ENCODE results near the gene CCDC197. TPM values are rescaled to one million over a fixed set of nuclear protein-coding genes. Genes with fewer than 3 reads are reported as not detected.

CCDC197 gene
- total RNA-seq, 1 experiment from 2014 or later: not detected

DNA sequence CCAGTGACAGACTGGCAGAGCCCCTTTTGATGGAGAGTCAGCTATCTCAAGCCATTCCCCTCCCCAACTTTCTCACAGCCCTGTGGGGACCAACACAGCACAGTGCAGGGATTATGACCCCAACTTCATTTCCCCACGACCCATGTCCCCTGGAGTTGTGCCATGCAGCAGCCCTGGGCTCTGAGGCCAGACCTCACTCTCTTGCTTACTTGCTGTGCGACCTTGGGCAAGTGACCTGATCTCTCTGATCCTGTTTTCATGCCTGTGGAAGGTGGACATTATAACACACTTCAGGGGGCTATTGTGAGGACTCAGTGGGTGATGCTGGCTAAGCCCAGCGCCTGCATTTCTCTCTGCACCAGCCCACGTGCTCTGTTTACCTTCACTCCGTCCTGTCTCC lies 43.1 kb downstream of the CCDC197 start:
- H3K4me2 ChIP-seq (ENCODE audit: low read depth, low read length, poor library complexity, severe bottlenecking): no peak overlapping the region
- no peaks in the 10 kb centered on the region for H3K36me3 ChIP-seq (ENCODE audit: insufficient read depth, low read length)
- no peaks in the 10 kb centered on the region for H3K9me3 ChIP-seq (ENCODE audit: low read length)
- no peak for DNase-seq
- H3K4me1 ChIP-seq (ENCODE audit: low read length): no peaks in the 10 kb centered on the region
- no peaks in the 10 kb centered on the region for H3K27me3 ChIP-seq (ENCODE audit: low read length)
- peaks cover 5% of the 10 kb centered on the region; the same call in 1 of the 2 replicates for H4K20me1 ChIP-seq (ENCODE audit: insufficient read depth, low read depth, low read length)
- H3K9me2 ChIP-seq (replicated peaks; ENCODE audit: insufficient read depth, low read length): no peaks in the 10 kb centered on the region
- H2AFZ ChIP-seq (ENCODE audit: low read length): no peak overlapping the region
- H3K4me3 ChIP-seq (ENCODE audit: low read length): no peak overlapping the region
- no peak overlapping the region for H3K27ac ChIP-seq (ENCODE audit: low read length)
- no peaks in the 10 kb centered on the region for H3K79me2 ChIP-seq (ENCODE audit: low read length)
- no peak overlapping the region for H3K9ac ChIP-seq (ENCODE audit: low read length)

DNA sequence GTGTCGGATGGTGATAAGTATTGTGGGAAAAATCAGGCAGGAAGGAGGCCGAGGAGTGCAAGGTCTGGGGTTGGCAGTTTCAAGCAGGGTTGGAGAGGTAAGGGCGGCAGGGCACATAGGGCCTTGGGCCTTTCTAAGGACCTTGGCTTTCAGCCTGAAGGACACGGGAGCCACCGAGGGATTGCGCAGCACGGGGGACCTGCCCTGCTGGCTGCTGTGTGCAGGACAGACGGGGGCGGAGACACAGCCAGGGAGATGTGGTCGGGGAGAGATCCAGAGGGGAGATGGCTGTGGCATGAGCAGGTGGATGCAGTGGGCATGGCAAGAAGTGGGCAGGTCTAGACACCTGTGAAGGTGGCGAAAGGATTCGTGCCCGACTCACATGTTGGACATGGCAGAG lies 43.7 kb downstream of the CCDC197 start:
- Histone ChIP-seq H3K4me3 (ENCODE audit: low read length) (no peak overlapping the region), H3K4me2 (ENCODE audit: low read depth, low read length, poor library complexity, severe bottlenecking) (no peak overlapping the region), H3K9me3 (ENCODE audit: low read length) (no peaks in the 10 kb centered on the region), H4K20me1 (ENCODE audit: insufficient read depth, low read depth, low read length) (peaks cover 5% of the 10 kb centered on the region; the same call in 1 of the 2 replicates), H3K79me2 (ENCODE audit: low read length) (no peaks in the 10 kb centered on the region), H3K36me3 (ENCODE audit: insufficient read depth, low read length) (peaks cover 4% of the 10 kb centered on the region; the same call in 1 of the 2 replicates), H3K27me3 (ENCODE audit: low read length) (no peaks in the 10 kb centered on the region), H3K9ac (ENCODE audit: low read length) (no peak overlapping the region), H3K4me1 (ENCODE audit: low read length) (no peaks in the 10 kb centered on the region), H3K27ac (ENCODE audit: low read length) (no peak overlapping the region), H3K9me2 (replicated peaks; ENCODE audit: insufficient read depth, low read length) (no peaks in the 10 kb centered on the region), H2AFZ (ENCODE audit: low read length) (no peak overlapping the region)
- no peak for DNase-seq

DNA sequence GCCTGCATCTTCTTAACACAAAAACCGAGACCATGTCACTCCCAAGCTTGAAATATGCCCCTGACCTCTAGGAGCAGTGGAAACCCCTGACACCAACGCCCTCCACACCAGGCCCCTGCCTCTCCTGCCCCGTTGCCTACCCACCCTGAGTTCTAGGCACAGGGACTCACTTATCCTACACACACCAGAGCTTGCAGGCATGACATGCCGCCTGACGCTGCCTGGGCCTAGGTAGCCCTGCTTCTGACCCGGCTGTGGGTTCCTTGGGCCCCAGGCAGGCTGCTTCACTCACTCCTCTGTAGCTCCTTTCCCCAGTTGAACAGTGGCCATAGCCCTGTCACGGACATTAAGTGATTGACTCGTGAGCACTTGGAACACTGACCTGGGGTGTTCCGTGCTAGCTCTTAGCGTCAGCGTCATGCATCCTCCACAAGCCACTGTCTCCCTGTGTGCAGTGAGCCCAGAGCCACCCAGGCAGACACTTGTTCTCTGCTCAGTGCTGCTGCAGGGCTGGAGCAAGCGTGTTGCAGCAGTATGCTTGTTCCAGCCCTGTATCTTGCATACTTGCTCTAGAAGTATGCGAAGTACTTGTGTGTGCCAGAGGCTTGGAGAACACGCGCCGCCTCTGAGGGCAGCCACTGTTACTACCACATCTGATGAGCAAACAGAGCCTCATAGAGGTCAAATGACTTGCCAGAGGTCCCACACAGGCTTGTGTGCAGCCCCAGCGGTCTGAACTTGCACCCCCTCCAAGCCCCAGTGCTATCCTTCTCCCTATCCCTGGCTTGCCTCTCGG lies 44.6 kb downstream of the CCDC197 start:
- H3K4me3 ChIP-seq (ENCODE audit: low read length): no peak overlapping the region
- H3K27ac ChIP-seq (ENCODE audit: low read length): no peak overlapping the region
- DNase-seq: no peak
- no peaks in the 10 kb centered on the region for H3K27me3 ChIP-seq (ENCODE audit: low read length)
- no peaks in the 10 kb centered on the region for H3K9me2 ChIP-seq (replicated peaks; ENCODE audit: insufficient read depth, low read length)
- no peak overlapping the region for H3K4me2 ChIP-seq (ENCODE audit: low read depth, low read length, poor library complexity, severe bottlenecking)
- H4K20me1 ChIP-seq (ENCODE audit: insufficient read depth, low read depth, low read length): peaks cover 5% of the 10 kb centered on the region; the same call in 1 of the 2 replicates
- no peak overlapping the region for H3K9ac ChIP-seq (ENCODE audit: low read length)
- H3K79me2 ChIP-seq (ENCODE audit: low read length): no peaks in the 10 kb centered on the region
- no peaks in the 10 kb centered on the region for H3K4me1 ChIP-seq (ENCODE audit: low read length)
- peaks cover 4% of the 10 kb centered on the region; the same call in 1 of the 2 replicates for H3K36me3 ChIP-seq (ENCODE audit: insufficient read depth, low read length)
- H2AFZ ChIP-seq (ENCODE audit: low read length): no peak overlapping the region
- no peaks in the 10 kb centered on the region for H3K9me3 ChIP-seq (ENCODE audit: low read length)

DNA sequence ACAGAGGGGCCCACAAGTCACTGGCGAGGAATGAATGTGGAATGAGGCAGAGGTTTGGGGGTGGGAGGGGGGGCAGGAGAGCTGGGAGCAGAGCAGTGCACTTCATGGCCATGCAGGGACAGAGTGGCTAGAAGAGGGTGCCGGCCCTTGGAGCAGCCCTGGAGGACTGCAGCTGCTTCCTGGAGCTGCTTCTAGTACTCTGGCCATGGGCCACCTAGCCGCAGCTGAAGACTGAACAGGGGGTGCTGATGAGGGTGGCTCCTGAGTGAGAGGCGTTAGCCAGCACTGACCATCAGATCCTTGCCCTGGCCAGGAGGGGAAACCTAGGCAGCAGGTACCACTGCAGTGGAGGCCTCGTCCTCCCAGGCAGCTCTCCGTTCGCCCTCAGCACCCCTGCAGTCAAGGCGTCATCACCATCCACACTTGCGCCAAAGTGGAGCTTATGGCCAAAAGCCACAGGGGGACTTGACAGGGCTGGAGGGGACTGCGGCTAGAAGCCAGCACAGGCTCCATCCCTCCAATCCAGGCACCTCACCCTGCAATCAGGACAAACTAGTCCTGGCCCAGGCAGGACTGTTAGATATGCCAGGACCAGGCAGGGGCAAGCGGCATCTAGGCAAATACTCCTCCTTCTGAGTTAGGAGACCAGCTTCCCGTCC lies 45.5 kb downstream of the CCDC197 start:
- no peaks in the 10 kb centered on the region for H3K9me3 ChIP-seq (ENCODE audit: low read length)
- H2AFZ ChIP-seq (ENCODE audit: low read length): no peak overlapping the region
- no peaks in the 10 kb centered on the region for H3K79me2 ChIP-seq (ENCODE audit: low read length)
- no peaks in the 10 kb centered on the region for H3K27me3 ChIP-seq (ENCODE audit: low read length)
- H3K4me1 ChIP-seq (ENCODE audit: low read length): no peaks in the 10 kb centered on the region
- no peak overlapping the region for H3K27ac ChIP-seq (ENCODE audit: low read length)
- no peak overlapping the region for H3K9ac ChIP-seq (ENCODE audit: low read length)
- no peak for DNase-seq
- no peak overlapping the region for H3K4me2 ChIP-seq (ENCODE audit: low read depth, low read length, poor library complexity, severe bottlenecking)
- H3K9me2 ChIP-seq (replicated peaks; ENCODE audit: insufficient read depth, low read length): no peaks in the 10 kb centered on the region
- peaks cover 11% of the 10 kb centered on the region for H4K20me1 ChIP-seq (ENCODE audit: insufficient read depth, low read depth, low read length)
- H3K4me3 ChIP-seq (ENCODE audit: low read length): no peak overlapping the region
- peaks cover 10% of the 10 kb centered on the region for H3K36me3 ChIP-seq (ENCODE audit: insufficient read depth, low read length)

DNA sequence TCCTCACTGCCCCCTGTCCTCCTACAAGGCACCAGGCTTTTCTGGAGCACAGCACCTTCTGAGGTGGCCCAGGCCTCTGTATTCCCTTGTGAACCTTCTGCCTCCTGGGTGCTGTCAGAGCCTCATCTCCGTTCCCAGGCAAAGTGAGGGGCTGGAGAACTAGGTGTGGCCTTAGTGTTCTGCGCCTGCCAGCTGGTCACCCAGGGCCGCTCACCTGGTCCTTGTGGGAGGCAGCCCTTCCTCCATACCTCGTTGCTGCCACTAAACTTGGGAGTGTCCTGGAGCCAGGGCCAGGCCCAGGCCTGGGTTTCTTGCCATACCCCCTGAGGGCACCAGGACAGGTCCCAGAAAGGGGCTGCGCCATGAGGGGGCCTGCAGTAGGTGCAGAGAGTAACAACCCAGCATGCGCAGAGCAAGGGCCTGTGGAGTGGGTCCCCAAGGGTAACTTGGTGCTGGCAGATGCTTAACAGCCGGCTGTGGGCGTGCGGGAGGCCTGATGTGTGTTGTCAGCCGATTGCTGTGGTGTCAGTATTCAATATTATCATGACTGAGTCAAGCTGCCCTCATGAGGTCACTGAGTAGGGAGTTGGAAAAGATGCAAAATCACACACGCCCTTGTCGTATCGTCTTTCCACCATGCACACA lies 46.1 kb downstream of the CCDC197 start:
- Histone ChIP-seq H3K4me2 (ENCODE audit: low read depth, low read length, poor library complexity, severe bottlenecking) (no peak overlapping the region), H3K9ac (ENCODE audit: low read length) (no peak overlapping the region), H3K9me2 (replicated peaks; ENCODE audit: insufficient read depth, low read length) (no peaks in the 10 kb centered on the region), H3K27ac (ENCODE audit: low read length) (no peak overlapping the region), H3K4me3 (ENCODE audit: low read length) (no peak overlapping the region), H3K27me3 (ENCODE audit: low read length) (no peaks in the 10 kb centered on the region), H3K79me2 (ENCODE audit: low read length) (no peaks in the 10 kb centered on the region), H3K9me3 (ENCODE audit: low read length) (no peaks in the 10 kb centered on the region), H2AFZ (ENCODE audit: low read length) (no peak overlapping the region), H3K36me3 (ENCODE audit: insufficient read depth, low read length) (peaks cover 17% of the 10 kb centered on the region), H4K20me1 (ENCODE audit: insufficient read depth, low read depth, low read length) (peaks cover 11% of the 10 kb centered on the region), H3K4me1 (ENCODE audit: low read length) (no peaks in the 10 kb centered on the region)
- no peak for DNase-seq

DNA sequence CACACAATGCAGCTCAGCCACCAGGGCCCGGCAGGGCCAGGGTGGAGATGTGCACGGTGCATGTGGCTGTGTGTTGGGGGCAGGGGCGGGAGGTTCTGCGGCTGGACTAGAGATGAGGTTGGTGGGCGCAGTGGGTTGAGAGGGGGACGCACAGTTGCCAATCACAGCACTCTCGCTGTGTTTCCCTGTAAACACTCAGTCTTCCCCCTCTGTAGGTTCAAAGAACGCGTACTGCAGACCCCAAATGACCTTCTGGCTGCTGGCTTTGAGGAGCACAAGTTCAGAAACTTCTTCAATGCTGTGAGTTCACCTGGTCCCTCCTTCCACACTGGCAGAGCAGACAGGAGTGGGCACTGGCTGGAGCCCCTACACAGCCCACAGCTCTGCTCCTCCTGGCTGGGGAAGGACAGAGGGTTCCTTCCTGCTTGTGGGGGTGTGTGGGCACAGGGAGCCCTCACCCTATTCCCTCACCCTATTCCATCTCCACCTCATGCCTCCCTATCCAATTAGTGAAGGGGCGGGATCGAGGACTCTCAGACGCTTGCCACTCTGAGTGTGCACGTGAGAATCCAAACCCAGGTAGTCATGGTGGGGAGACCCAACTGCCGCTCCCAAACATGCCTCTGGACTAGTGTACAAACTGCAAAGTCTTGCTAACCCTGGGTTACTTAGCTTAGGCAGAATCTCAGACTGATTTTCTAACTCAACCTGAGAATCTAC lies 46.8 kb downstream of the CCDC197 start:
- no peak for DNase-seq
- H2AFZ ChIP-seq (ENCODE audit: low read length): no peak overlapping the region
- no peaks in the 10 kb centered on the region for H3K9me2 ChIP-seq (replicated peaks; ENCODE audit: insufficient read depth, low read length)
- H3K27me3 ChIP-seq (ENCODE audit: low read length): no peaks in the 10 kb centered on the region
- H3K79me2 ChIP-seq (ENCODE audit: low read length): no peaks in the 10 kb centered on the region
- H3K9me3 ChIP-seq (ENCODE audit: low read length): no peaks in the 10 kb centered on the region
- no peaks in the 10 kb centered on the region for H3K4me1 ChIP-seq (ENCODE audit: low read length)
- no peak overlapping the region for H3K27ac ChIP-seq (ENCODE audit: low read length)
- H3K4me2 ChIP-seq (ENCODE audit: low read depth, low read length, poor library complexity, severe bottlenecking): no peak overlapping the region
- peaks cover 23% of the 10 kb centered on the region for H3K36me3 ChIP-seq (ENCODE audit: insufficient read depth, low read length)
- peaks cover 17% of the 10 kb centered on the region for H4K20me1 ChIP-seq (ENCODE audit: insufficient read depth, low read depth, low read length)
- H3K4me3 ChIP-seq (ENCODE audit: low read length): no peak overlapping the region
- H3K9ac ChIP-seq (ENCODE audit: low read length): no peak overlapping the region

DNA sequence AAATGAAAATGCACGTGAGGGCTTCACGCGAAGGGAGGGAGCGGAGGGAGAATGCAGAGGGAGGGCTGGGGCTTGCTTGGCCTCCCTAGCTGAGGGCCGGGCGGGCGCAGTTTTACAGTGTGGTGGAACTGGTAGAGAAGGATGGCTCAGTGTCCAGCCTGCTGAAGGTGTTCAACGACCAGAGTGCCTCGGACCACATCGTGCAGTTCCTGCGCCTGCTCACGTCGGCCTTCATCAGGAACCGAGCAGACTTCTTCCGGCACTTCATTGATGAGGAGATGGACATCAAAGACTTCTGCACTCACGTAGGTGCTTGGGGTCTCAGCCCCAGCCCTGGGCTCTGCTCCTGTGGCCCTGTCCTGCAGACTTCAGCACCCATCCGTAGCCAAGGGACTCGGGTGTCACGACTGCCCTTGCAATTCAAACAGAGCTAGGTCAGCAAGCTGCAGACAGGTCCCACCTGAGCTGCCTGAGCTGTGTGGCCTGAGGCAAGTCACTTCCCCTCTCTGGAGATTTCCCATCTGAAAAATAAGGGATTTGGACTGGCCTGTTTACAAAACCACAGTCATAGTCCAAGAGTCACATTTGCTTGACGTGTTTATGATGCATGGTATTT lies 47.5 kb downstream of the CCDC197 start:
- Histone ChIP-seq H3K36me3 (ENCODE audit: insufficient read depth, low read length) (peaks cover 28% of the 10 kb centered on the region), H3K4me3 (ENCODE audit: low read length) (no peak overlapping the region), H3K9ac (ENCODE audit: low read length) (no peak overlapping the region), H4K20me1 (ENCODE audit: insufficient read depth, low read depth, low read length) (peaks cover 22% of the 10 kb centered on the region), H3K9me3 (ENCODE audit: low read length) (no peaks in the 10 kb centered on the region), H3K4me2 (ENCODE audit: low read depth, low read length, poor library complexity, severe bottlenecking) (no peak overlapping the region), H3K27ac (ENCODE audit: low read length) (no peak overlapping the region), H2AFZ (ENCODE audit: low read length) (no peak overlapping the region), H3K4me1 (ENCODE audit: low read length) (no peaks in the 10 kb centered on the region), H3K9me2 (replicated peaks; ENCODE audit: insufficient read depth, low read length) (no peaks in the 10 kb centered on the region), H3K27me3 (ENCODE audit: low read length) (no peaks in the 10 kb centered on the region), H3K79me2 (ENCODE audit: low read length) (no peaks in the 10 kb centered on the region)
- DNase-seq: no peak
